WTC11 (cell line): ENCODE results near the gene CDK5RAP2.

Source experiments
- E2F4 ChIP-seq: sonication (generic); formaldehyde crosslinking; IDR thresholded peaks from 2 replicates; pipeline ENCODE4 v1.8.1; 2022; ENCODE audit warnings: low read depth, mild to moderate bottlenecking, moderate library complexity, missing genetic modification reagents, borderline replicate concordance
- USF2 ChIP-seq: sonication (generic); formaldehyde crosslinking; IDR thresholded peaks from 2 replicates; pipeline ENCODE4 v1.8.1; 2023; ENCODE audit warnings: mild to moderate bottlenecking, missing genetic modification reagents, moderate library complexity
- ZNF281 ChIP-seq: sonication (generic); formaldehyde crosslinking; IDR thresholded peaks from 2 replicates; pipeline ENCODE4 v1.8.0; 2023; ENCODE audit warnings: mild to moderate bottlenecking, missing genetic modification reagents

GRCh38 chr9:120411862-120412424 lies 168.0 kb downstream of the CDK5RAP2 start:
- peak; percentile 89 for TF ChIP-seq USF2 (CRISPR knock-in tag)
- no peak for TF ChIP-seq E2F4 (CRISPR knock-in tag)
- TF ChIP-seq ZNF281 (CRISPR knock-in tag): no peak
